Stimulated activated CD4-positive, alpha-beta T cell treated with anti-CD3 and anti-CD28 coated beads, Interleukin-4, amount 100 ng/mL, for 48 hours (primary cell): Measurements from ENCODE around the gene ADCY2.

Experiments used
- DNase-seq, 2 donors: peaks; one replicate each; pipeline ENCODE4 v3.0.0-alpha.2; 2020; ENCODE audit warnings: low read depth in 2 of 2

The ADCY2 gene

GRCh38 chr5:7395947-7396712, at the start of gene ADCY2:
Gene ADCY2, plus strand, starts transcription at chr5:7396138. Its CDS starts 159 bp downstream, at chr5:7396297.
- no peak for DNase-seq

GRCh38 chr5:7347377-7347776, 48.6 kb upstream of the ADCY2 start:
- DNase-seq: no peak

- no peak for DNase-seq
These were observed 47.6 kb upstream of the ADCY2 start for GRCh38 chr5:7348168-7348854.

GRCh38 chr5:7361593-7361992, 34.3 kb upstream of the ADCY2 start:
- no peak for DNase-seq

- DNase-seq: no peak
These were observed 32.8 kb upstream of the ADCY2 start for GRCh38 chr5:7363067-7363677.

GRCh38 chr5:7364226-7364875, 31.6 kb upstream of the ADCY2 start:
- DNase-seq: no peak

GRCh38 chr5:7367780-7368179, 28.2 kb upstream of the ADCY2 start:
- no peak for DNase-seq

- no peak for DNase-seq
These were observed 23.5 kb upstream of the ADCY2 start for GRCh38 chr5:7372399-7372798.

GRCh38 chr5:7374186-7374585, 21.8 kb upstream of the ADCY2 start:
- no peak for DNase-seq

- DNase-seq: no peak
These were observed 20.5 kb upstream of the ADCY2 start for GRCh38 chr5:7375457-7375856.

- DNase-seq: no peak
These were observed 19.1 kb upstream of the ADCY2 start for GRCh38 chr5:7376871-7377270.

GRCh38 chr5:7377761-7378160, 18.2 kb upstream of the ADCY2 start:
- DNase-seq: no peak

- DNase-seq: no peak
These were observed 13.3 kb upstream of the ADCY2 start for GRCh38 chr5:7382588-7382987.

GRCh38 chr5:7385681-7386080, 10.3 kb upstream of the ADCY2 start:
- no peak for DNase-seq

GRCh38 chr5:7388553-7388952, 7.4 kb upstream of the ADCY2 start:
- DNase-seq: no peak

- DNase-seq: no peak
These were observed 4.7 kb upstream of the ADCY2 start for GRCh38 chr5:7391215-7391614.

- no peak for DNase-seq
These were observed 3.9 kb upstream of the ADCY2 start for GRCh38 chr5:7391814-7392692.

- DNase-seq: no peak
These were observed 3.3 kb upstream of the ADCY2 start for GRCh38 chr5:7392693-7393024.

GRCh38 chr5:7393921-7394799, 1.8 kb upstream of the ADCY2 start:
- no peak for DNase-seq

- no peak for DNase-seq
These were observed 978 bp upstream of the ADCY2 start for GRCh38 chr5:7394889-7395431.
